SH-SY5Y (cell line): ENCODE measurements around the gene PIBF1.

Experiments
- GATA2 ChIP-seq: IDR thresholded peaks from 2 replicates; pipeline ENCODE4 v1.6.1; 2011; ENCODE audit warnings: mild to moderate bottlenecking, low read depth, low read length
- GATA3 ChIP-seq: IDR thresholded peaks from 2 replicates; pipeline ENCODE4 v1.6.1; 2011; ENCODE audit warnings: low read depth, mild to moderate bottlenecking, low read length, moderate library complexity

DNA sequence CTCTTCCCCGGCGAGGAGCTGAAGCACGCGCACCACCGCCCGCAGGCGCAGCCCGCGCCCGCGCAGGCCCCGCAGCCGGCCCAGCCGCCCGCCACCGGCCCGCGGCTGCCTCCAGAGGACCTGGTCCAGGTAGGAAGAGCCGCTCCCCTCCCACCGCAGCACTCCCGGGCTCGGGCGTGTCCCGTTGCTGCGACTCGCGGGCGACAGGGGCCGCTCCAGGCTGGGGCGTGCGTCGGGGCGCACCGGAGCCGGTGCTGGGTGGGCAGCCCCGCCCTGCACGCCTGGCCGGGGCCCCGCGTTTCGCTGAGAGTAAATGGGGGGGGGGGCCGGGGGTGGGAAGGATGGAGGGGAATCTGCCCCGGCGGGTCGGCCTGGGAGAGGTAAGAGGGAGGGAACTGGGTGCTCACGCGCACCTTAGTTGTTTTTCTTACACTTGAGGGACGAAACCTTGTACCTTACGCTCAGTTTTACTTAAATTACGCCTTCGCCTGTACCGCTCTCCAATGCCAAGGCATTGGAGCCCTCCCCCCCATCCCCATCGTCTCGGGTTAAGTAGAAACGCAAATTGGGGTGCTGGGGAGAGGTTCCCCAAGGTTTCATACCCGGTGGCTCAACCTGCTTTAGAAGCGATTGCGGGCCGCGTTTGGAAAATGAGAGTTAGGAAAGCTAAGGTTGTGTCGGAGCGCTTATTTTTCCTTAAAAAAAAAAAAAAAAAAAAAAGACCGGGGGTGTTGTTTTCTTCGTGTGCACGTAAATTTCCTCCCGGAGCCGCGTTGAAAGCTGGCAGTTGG, 277.7 kb downstream of the PIBF1 start:
- no peak for TF ChIP-seq GATA2
- TF ChIP-seq GATA3: no peak
